Pancreas (tissue), 10 donors: ENCODE data around the gene MEDAG. TPM values are rescaled to one million over a fixed set of nuclear protein-coding genes. Genes with fewer than 3 reads are reported as not detected.

Source experiments
- ATAC-seq, 4 donors: fragments of 200-7000 bp; cut with Tn5 transposase; one replicate each; pipeline versions ENCODE4 v1.8.0 to v1.9.1; 2020; ENCODE audit warnings: mild to moderate bottlenecking in 4 of 4, moderate library complexity in 4 of 4
- DNase-seq, 6 donors: peaks; one replicate each; pipeline ENCODE4 v3.0.0-alpha.2; 2020
- FAIRE-seq: peaks from 2 replicates; lab custom pipeline; 2012; peaks lifted over from hg19 to GRCh38; lab: Jason Lieb, UNC
- H3K27ac ChIP-seq, 4 donors: fragments of 200-600 bp; sonication (generic); 1 replicate in 3 of 4; 2 replicates in 1 of 4; pipeline versions ENCODE4 v1.5.0 to v1.8.0; 2020
- H3K27me3 ChIP-seq, 4 donors: fragments of 200-600 bp; one replicate each; pipeline ENCODE4 v1.8.0; 2021
- H3K36me3 ChIP-seq, 3 donors: fragments of 200-600 bp; sonication (generic) in 1 of 3; one replicate each; pipeline versions ENCODE4 v1.5.0 to v1.8.0; 2020 to 2021
- H3K4me1 ChIP-seq, 3 donors: fragments of 200-600 bp; one replicate each; pipeline ENCODE4 v1.8.0; 2021
- H3K4me3 ChIP-seq, 4 donors: fragments of 200-600 bp; sonication (generic) in 2 of 4; one replicate each; pipeline versions ENCODE4 v1.5.0 to v1.8.0; 2020 to 2021
- H3K9me3 ChIP-seq, 4 donors: fragments of 200-600 bp; one replicate each; pipeline ENCODE4 v1.8.0; 2021
- WGBS, 2 donors: extraction: QIAGEN DNeasy Blood & Tissue Kit; methylation state at CpG; one replicate each; pipeline ENCODE4 v1.1.7; 2013; 5-methylcytosine and 5-hydroxymethylcytosine counted together
- intact Hi-C, 3 donors: fragments of 100-400 bp; cut with DNase I; formaldehyde crosslinking; loops; one replicate each; pipeline versions ENCODE4 v1.11.1 to v1.14.2; 2022
- polyA plus RNA-seq, 2 donors: library from polyadenylated mRNA; stranded (reverse); fragments of 200-250 nt; gene quantifications; one replicate each; pipeline ENCODE4 v1.2.3, GENCODE V29; 2013
- total RNA-seq, 6 donors: library from RNA; stranded (reverse); fragmentation: NEBNext Ultra II Directional in 4 of 6; extraction: Animal tissue kit (Norgen Biotek cat#: 25700) in 4 of 6; gene quantifications; one replicate each; pipeline versions ENCODE4 v1.2.1 to v1.2.4, GENCODE V29; 2021 to 2023
- TF ChIP-seq, protein P1 (sequence below), 4 donors: fragments of 200-600 bp; sonication (generic) in 3 of 4; IDR thresholded peaks; one replicate each; pipeline versions ENCODE4 v1.5.0 to v1.8.0; 2021; ENCODE audit warnings: antibody characterized with exemption in 4 of 4
- donor health status: healthy with polysubstance abuse.
- donor health status: DM: no; HTN: no; CAD: no; lungs with moderate emphysema.
- donor health status: DM: no; HTN: no; CAD: no.
- donor health status: control.
- donor health status: control.
- donor health status: Bipolar disorder and iron deficiency.
- donor health status: DM: yes; HTN: yes; CAD: no.
- donor health status: DM: no; HTN: no; CAD: no.
- donor health status: DM: no; HTN: no; CAD: no.
- donor health status: DM: yes; HTN: yes; CAD: no.

MEDAG gene
- total and polyA plus RNA-seq, 8 donors = 0.56 to 6.7 (median 3.7) TPM

DNA sequence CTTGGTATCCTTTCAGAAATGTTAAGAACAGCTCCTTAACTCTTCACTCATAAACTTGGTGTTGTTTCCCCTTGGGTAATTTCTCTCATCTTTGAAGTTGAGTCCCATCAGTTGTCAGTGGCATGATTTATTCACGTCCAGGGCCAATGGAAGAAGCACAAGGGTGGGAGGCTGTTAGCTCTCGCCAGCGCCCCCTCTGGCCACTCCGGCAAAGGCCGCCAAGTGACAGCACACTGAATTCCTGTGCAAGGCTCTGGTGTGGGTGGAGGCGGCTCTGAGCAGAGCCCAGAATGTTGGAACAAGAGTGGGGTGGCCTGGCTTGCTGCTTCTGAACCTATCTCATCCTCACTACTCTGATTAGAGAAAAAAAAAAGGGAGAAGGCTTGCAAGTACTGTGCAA lies 13.1 kb upstream of the MEDAG start:
- Histone ChIP-seq H3K4me1 (no peaks in the 10 kb centered on the region), H3K36me3 (no peaks in the 10 kb centered on the region), H3K4me3 (no peak overlapping the region), H3K9me3 (no peaks in the 10 kb centered on the region), H3K27me3 (no peaks in the 10 kb centered on the region), H3K27ac (no peak overlapping the region)
- peak in 1 of 4 donors; percentile 29 for ATAC-seq
- 21 to 23% methylated on average over 6 of the region's 6 CpGs for WGBS, 2 donors
- TF ChIP-seq, protein P1, sequence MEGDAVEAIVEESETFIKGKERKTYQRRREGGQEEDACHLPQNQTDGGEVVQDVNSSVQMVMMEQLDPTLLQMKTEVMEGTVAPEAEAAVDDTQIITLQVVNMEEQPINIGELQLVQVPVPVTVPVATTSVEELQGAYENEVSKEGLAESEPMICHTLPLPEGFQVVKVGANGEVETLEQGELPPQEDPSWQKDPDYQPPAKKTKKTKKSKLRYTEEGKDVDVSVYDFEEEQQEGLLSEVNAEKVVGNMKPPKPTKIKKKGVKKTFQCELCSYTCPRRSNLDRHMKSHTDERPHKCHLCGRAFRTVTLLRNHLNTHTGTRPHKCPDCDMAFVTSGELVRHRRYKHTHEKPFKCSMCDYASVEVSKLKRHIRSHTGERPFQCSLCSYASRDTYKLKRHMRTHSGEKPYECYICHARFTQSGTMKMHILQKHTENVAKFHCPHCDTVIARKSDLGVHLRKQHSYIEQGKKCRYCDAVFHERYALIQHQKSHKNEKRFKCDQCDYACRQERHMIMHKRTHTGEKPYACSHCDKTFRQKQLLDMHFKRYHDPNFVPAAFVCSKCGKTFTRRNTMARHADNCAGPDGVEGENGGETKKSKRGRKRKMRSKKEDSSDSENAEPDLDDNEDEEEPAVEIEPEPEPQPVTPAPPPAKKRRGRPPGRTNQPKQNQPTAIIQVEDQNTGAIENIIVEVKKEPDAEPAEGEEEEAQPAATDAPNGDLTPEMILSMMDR (IDR thresholded peaks at IDR 0.05) = peak in 1 of 4 donors; percentile 5
- FAIRE-seq = no peak
- intact Hi-C loops = no loop called here
- no peak for DNase-seq

DNA sequence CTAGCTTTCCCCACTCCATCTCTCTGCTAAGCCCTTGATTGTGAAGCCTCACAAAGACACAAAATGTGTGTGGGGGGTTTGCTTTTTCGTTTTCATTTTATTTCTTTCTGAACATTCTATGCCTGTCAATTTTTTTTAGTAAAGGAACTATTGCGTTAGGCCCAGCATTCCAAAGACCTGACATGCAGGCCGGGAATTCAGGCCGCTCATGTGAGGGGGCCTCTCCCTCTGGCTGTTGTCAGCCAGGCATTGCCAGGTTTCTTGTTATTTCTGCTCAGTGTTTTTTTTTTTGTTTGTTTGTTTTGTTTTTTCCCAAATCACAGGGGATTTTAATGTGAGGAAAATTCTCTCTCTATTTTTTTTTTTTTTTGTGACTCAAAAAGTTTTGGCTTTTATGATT lies 10.3 kb upstream of the MEDAG start:
- H3K27ac ChIP-seq = peak overlapping the region in 1 of 4 donors; percentile 22
- TF ChIP-seq, protein P1 (IDR thresholded peaks at IDR 0.05) = no peak
- DNase-seq (no peak), FAIRE-seq (no peak), ATAC-seq (peak; percentile 35 to 62 (median 52))
- intact Hi-C loops = no loop called here
- H3K4me3 ChIP-seq = no peak overlapping the region
- no peaks in the 10 kb centered on the region for H3K36me3 ChIP-seq
- H3K27me3 ChIP-seq = no peaks in the 10 kb centered on the region
- no peaks in the 10 kb centered on the region for H3K4me1 ChIP-seq
- 51 to 55% methylated on average over 4 of the region's 4 CpGs for WGBS, 2 donors
- H3K9me3 ChIP-seq = no peaks in the 10 kb centered on the region

DNA sequence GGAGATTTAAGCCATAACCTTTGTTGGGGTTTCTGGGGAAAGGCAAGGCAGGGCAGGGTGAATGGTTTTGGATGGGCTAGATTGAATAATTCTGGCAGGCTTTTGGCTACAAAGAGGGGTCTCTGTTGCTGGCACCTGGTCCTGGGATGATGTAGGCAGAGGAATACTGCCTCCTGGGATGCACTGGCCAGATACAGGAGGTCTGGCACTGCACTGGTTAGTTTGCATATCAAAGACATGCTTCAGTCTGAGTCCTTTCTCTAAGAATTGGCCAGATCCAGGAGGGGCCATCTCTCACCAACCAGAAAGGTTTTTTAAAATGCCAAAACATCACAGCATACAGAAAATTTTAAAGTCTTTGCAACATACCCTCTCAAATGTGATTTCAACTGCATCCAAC lies 8.0 kb upstream of the MEDAG start:
- DNase-seq (no peak), FAIRE-seq (no peak), ATAC-seq (no peak)
- H3K27ac ChIP-seq = no peak overlapping the region
- intact Hi-C loops = no loop called here
- H3K9me3 ChIP-seq = no peaks in the 10 kb centered on the region
- H3K36me3 ChIP-seq = no peaks in the 10 kb centered on the region
- no peak overlapping the region for H3K4me3 ChIP-seq
- H3K27me3 ChIP-seq = peaks cover 0 to 4% (median 0%) of the 10 kb centered on the region in 4 donors
- TF ChIP-seq, protein P1 (IDR thresholded peaks at IDR 0.05) = no peak
- no peaks in the 10 kb centered on the region for H3K4me1 ChIP-seq

DNA sequence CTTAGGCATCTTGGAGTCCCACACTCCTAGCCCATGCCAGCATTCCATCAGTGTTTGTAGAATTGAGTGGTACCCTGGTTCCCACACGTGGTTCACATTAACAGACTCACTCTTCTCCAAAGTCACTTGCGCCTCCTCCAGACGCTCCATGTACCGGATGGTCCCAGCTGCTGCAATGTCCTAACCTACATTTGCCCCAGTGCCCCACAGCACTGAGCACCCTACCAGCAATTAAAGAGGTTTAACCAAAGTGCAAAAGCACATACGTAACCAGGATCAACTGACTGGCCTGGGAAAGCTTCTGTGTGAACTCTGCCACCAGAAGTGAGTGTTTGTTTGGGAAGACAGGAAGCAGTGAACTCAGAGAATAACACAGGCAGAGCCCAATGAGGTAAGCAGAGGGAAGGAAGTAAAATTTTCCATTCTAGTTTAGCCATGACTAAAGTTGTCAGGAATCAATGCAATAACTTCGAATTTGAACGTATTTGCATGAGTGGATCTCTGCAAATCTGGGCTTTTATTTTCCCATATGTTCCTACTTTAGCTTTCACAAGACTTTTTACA lies 7.3 kb upstream of the MEDAG start:
- Histone ChIP-seq H3K36me3 (no peaks in the 10 kb centered on the region), H3K27me3 (peaks cover 0 to 4% (median 0%) of the 10 kb centered on the region in 4 donors), H3K9me3 (no peaks in the 10 kb centered on the region), H3K4me3 (no peak overlapping the region), H3K27ac (peak overlapping the region in 1 of 4 donors; percentile 0), H3K4me1 (no peaks in the 10 kb centered on the region)
- intact Hi-C loops = no loop called here
- ATAC-seq (peak in 3 of 4 donors; percentile 61 to 85 (median 67)), FAIRE-seq (no peak), DNase-seq (no peak)
- 53 to 59% methylated on average over 7 of the region's 7 CpGs for WGBS, 2 donors
- TF ChIP-seq, protein P1 (IDR thresholded peaks at IDR 0.05) = no peak

DNA sequence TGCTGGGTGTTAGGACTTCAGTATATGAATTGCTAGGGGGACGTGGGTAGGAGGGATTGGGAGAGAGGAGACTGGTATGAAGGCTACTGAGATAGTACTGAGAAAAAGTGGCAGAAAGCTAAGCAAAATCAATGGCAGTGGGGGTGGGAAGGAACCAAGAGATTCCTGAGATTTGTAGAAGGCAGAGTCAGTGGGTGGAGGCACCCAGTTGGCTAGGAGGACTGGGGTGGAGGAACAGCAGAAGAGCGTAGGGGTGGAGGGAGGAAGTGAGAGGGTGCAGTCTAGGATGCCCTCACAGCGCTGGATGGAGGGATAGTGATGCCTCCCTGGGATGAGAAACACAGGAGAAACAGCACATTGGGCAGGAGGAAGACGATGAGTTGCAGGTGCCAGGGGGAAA lies 5.6 kb upstream of the MEDAG start:
- H3K27me3 ChIP-seq = peaks cover 0 to 10% (median 0%) of the 10 kb centered on the region in 4 donors
- TF ChIP-seq, protein P1 (IDR thresholded peaks at IDR 0.05) = no peak
- ATAC-seq = no peak
- no peaks in the 10 kb centered on the region for H3K9me3 ChIP-seq
- no peaks in the 10 kb centered on the region for H3K4me1 ChIP-seq
- no peaks in the 10 kb centered on the region for H3K36me3 ChIP-seq
- DNase-seq = no peak
- FAIRE-seq = no peak
- no peak overlapping the region for H3K4me3 ChIP-seq
- WGBS, 2 donors = 60 to 62% methylated on average over 4 of the region's 4 CpGs
- intact Hi-C loops = no loop called here
- no peak overlapping the region for H3K27ac ChIP-seq
